ENCODE measurements around the gene RASSF5.
"Not testable (repeated sequence)": the region's sequence is repeated elsewhere in the genome, so short reads cannot be mapped to it uniquely, and the experiment has no call there.

RASSF5 gene

DNA sequence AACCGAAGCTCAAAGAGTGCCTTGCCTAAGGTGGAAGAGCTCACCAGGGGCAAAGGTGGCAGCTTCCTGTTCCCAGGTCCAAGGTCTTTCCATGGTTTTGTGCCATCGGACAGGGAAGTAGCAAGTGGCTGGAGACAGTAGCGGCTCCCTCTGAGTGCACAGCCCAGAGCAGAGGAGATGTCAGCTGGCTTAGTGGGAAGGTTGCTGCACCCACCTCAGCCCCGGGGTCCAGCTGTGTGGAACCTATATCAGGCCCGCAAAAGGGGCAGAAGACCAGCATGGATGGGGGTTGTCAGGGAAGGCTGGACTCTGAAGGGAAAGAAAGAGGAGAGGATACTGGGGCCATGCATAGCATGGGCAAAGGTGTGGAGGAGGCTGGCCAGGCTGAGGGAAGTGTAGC is 30.2 kb upstream of the RASSF5 start:
- DNase-seq: no peak

DNA sequence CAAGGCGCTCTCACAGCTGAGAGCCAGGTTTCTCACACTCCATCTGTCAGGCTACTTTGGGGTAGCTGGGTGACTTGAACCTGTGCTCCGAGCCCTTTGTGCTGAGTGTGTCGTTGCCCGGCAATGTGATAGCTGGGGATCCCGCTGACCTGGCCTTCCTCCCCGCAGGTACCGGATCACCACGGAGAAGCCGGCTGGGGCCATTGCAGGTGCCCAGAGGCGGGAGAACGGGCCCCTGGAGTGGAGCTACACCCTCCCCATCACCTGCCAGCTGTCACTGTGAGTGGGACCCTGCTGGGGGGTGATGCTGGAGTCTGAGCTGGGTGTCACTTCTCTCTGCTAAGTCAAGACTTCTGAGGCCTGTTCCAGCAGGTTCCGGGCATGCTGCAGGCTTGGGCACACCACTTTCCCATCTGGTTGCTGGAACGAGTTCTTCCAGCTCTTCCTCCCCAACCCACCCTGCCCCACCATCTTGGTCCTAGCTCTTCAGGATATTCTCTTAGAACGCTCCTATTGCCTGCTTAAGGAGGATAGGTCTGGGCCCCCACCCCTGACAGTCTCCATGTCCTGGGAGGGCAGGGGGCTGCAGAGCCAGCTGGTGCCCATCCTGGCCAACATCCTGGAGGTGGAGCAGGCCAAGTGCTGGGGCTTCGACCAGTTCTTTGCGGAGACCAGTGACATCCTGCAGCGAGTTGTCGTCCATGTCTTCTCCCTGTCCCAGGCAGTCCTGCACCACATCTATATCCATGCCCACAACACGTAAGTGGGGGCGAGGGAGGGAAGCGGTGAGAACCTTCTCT is 29.6 kb upstream of the RASSF5 start:
- no peak for DNase-seq

DNA sequence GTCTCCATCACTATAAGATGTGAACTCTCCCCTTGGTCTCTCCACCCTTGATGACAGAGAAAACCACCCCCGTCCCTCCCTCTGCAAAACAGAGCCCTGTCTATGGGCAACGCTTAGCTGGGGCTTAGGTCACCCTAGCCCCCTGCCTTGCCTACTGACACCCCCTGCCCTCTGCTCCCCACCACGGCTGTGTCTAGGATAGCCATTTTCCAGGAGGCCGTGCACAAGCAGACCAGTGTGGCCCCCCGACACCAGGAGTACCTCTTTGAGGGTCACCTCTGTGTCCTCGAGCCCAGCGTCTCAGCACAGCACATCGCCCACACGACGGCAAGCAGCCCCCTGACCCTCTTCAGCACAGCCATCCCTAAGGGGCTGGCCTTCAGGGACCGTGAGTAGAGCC is 28.6 kb upstream of the RASSF5 start:
- no peak for DNase-seq

DNA sequence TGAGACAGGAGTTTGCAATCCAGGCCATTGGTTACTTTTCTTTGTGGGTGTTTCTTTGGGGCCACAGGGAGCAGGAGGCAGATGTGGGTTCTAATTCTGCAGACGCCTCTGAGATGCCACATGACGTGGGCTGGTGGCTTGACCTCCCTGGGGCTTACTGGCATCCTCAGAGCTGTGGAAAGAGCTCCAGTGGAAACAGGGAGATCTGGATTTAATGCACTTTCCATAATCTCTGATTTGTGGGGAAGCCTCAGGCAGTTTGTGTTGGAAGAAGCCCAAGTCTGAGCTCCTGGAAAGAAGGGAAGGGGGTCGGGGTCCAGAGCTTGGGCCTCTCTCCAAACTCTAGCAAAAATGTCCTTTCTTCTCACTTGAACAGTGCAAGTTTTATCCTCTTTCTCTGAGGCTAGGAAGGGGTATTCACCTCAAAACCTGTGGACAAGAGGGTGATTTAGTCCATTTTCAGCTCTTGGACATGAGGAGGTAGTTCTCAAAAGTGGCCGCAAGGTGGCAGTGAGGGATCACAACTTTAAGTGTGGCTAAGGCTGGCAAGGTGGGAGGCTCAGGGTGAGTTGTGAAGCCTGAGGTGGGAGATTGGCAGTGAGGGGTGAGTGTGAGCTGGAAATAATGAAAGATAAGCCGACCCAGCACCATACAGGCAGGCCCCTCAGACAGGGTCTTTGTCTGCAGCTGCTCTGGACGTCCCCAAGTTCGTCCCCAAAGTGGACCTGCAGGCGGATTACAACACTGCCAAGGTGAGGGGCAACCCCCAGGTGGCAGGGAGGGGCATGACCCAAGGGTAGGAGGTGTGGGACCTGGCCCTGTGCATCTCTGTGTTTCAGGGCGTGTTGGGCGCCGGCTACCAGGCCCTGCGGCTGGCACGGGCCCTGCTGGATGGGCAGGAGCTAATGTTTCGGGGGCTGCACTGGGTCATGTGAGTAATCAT is 27.9 kb upstream of the RASSF5 start:
- DNase-seq: peak; percentile 86

DNA sequence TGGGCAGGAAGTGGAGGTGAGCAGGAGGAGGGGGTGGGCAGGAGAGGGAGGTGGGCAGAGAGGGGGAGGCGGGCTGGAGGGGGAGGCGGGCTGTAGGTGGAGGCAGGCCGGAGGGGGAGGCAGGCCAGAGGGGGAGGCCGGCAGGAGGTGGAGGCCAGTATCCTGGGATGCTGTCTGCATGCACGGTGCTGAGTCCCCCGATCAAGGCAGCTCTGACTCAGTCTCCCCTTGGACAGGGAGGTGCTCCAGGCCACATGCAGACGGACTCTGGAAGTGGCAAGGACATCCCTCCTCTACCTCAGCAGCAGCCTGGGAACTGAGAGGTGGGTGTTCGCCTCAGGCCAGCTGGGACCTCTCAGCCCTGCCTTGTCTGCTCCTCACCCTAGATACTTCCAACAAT is 27.1 kb upstream of the RASSF5 start:
- no peak for DNase-seq

DNA sequence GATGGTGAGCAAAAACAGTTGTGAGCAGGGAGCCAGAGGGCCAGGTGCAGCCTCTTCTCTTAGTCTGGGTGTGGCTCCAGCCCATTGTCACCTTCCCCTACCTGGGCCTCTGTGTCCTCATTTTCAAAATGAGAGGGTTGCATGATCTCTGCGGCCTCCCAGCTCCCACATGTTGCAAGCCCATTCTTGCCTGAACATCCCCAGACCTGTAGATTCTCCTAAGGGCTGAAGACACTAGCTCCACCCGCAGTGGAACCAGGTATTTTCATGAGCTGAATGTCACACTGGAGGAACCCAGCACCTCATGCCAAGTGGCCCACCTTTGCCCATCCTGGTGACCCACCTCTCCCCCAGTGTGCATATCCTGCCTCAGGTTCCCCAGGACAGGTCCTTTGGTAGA is 24.7 kb upstream of the RASSF5 start:
- no peak for DNase-seq

DNA sequence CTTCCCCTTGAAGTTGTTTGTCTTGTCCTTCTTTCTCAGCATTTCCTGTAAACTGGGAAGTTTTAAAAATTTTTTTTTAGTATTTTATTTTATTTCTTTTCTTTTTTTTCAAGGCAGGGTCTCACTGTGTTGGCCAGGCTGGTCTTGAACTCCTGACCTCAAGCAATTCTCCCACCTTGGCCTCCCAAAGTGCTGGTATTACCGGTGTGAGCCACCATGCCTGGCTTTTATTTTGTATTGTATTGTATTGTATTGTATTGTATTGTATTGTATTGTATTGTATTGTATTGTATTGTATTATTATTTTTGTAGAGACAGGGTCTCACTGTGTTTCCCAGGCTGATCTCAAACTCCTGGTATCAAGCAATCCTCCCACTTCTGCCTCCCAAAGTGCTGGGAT is 23.5 kb upstream of the RASSF5 start:
- DNase-seq: not testable (repeated sequence)

DNA sequence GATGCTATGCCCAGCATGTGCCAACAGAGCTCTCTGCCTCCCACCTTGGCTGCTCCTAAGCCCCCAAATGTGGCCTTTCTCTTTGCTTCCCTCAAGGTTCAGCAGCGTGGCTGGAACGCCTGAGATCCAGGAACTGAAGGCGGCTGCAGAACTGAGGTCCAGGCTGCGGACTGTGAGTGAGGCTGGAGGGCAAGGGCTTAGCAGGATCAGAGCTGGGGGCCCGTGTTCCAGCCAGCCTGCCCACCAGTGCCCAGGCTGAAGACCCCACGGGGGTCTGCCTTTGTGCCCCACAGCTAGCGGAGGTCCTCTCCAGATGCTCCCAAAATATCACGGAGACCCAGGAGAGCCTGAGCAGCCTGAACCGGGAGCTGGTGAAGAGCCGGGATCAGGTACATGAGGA is 22.4 kb upstream of the RASSF5 start:
- DNase-seq: no peak

DNA sequence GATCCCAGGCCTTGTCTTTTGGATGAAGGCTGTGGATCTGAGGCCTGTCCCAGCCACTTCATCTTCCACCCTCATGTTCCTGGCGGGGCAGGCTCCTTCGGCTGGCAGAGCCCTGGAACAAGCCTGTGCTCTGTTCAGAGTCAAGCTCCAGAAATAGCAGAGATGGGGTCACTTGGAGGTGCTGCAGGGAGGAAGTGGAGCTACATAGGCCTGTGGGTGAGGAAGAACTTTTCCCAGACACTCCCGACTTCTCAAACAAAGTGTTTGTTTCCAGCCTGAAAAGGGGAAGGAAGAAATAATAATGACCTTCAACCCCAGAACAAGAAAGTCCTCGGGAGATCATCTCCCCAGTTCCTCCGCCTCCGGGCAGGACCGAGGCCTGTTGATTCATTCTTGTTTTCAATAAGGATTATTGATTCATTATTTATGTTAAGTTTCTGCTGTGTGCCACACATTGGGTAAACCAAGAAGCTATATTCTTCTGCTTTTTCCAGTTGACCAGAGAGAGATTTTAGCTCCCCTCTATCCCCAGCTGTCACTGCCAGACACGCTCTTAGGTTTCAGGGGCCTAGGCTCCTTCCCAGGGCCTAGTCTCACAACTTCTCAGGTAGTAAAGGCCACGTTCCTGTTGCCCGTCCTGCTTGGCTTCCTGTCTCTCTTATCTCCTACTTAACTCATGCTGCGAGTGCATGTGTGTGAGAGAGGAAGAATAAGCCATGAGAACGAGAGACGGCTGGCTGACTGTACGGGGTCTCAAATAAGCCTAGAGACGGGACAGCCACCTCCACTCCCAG is 20.1 kb upstream of the RASSF5 start:
- DNase-seq: no peak

DNA sequence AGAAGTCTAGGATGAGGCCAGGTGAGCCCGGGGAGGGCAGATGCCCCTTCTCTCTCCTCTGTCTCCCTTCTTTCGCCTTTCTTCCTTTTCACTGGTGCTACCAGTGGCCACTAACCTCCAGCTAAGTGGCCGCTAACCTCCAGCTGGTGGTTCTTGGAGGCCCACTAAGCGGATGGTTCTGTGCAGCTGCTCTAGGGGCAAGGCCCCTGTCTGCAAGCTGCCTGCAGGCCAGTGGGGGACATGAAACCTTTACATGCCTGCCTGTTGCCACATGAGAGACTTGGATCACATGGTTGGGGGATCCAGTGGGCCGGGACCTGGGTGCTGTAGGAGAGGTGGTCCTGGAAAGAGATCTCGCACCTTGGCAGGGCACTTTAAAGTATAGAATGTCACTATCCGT is 19.4 kb upstream of the RASSF5 start:
- no peak for DNase-seq

DNA sequence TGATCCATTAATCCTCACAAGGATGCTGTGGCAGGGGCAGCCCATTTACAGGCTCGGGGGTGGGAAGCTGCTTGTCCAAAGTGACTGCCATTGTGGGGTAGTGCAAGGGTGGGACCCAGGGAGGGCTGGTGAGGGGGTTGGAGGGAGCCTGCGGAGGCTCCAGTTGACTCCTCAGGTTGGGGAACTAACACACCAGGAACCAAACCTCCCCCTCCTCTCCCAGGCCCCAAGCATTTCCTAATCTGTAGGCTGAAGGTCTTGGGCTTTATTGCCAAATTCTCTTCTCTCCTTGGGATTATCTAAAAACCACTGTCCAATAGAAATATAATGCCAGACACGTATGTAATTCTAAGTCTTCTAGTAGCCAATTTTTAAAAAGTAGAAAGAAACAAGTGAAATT is 18.9 kb upstream of the RASSF5 start:
- DNase-seq: no peak

DNA sequence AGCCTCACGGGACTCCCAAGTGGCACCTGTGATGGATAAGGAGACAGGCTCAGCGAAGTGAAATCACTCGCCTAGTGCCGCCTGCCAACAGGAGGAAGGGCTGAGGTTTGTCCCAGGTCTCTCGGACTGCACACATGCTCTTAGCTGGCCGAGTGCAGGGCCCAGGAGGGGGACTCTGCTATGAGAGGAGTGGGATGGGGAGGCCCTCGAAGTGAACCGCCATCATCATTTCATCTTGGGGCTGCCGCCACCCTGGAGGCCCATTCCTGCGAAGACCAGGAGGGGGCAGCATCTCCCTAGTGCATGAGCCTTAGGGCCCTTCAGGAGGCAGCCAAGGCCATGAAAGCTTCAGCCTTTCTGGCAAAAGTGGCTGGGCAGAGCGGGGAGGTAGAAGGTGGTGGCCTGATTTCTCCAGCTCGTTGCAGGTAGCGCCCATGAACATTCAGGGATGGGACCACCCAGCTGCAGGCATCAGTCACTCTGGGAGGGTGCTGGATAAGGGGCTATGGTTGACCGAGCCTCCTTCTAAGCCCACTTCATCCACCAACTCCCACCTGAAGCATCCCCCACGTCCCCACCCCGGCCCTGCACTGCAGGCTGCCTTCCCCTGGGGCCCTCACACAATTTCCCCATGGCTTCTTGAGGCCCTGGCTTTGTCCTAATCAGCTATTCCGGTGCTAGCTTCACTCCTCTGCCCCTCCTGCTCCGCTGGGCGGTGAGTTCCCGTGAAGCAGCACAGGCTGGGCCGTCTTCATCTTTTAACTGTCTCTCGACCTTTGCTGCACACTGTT is 17.2 kb upstream of the RASSF5 start:
- DNase-seq: peak; percentile 89

DNA sequence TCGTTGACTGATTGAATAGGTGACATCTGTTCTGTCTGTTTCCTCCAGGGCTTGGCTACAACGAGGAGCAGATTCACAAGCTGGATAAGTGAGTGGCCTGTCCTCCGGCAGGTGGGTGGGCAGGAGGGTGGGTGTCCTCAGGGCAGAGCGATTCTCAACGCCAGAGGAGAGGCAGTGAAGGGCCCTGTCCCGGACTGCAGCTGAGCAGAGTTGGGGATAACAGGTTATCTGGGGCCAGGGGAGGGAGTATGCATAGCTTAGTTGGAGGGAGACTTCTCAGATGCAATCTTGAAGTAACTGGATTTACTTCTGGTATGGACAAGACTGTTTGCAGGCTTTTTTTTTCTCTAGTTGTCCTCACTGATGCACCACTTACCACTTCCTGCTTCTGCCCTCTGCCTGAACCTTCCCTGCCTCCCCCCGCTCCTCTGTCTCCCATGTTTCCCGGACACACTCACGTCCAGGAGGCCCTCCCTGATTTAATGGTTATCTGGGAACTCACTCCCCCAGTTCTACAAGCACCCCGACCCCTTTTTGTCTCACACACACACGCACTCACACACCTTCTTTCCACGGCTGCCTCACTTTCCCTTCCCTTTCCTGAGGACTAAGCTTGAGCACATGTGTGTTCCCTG is 16.4 kb upstream of the RASSF5 start:
- no peak for DNase-seq

DNA sequence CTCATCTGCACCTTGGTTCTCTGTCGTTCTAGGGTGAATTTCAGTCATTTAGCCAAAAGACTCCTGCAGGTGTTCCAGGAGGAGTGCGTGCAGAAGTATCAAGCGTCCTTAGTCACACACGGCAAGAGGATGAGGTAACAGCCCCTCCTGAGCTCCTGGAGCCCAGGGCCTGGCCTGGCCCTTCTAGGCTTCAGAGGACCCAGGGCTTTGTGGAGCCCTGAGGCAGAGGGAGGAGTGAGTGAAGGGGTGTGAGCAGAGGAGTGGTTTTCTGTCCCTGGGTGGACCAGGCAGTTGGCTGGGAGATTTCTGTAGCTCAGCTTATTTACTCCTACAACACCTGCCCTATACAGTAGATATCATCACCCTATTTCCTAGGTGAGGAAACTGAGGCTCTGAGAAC is 15.7 kb upstream of the RASSF5 start:
- DNase-seq: no peak

DNA sequence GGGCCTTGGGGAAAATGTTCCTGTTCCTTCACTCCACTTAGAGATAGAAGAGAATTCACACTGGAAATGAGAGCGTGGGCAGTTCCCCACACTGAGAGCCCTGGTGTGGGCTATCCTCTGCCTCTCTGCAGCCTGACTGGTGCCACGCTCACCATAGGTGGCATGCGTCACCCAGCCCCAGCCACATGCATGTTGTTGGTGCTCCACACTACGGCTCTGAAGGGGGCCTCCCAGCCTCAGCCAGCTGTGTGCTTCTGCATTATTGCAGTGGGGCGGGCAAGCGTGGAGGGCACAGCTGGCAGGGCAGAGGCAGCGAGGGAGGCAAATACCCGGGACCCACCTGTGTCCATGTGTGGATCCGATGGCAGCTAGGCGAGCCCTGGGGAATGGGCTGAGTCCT is 14.7 kb upstream of the RASSF5 start:
- DNase-seq: no peak

DNA sequence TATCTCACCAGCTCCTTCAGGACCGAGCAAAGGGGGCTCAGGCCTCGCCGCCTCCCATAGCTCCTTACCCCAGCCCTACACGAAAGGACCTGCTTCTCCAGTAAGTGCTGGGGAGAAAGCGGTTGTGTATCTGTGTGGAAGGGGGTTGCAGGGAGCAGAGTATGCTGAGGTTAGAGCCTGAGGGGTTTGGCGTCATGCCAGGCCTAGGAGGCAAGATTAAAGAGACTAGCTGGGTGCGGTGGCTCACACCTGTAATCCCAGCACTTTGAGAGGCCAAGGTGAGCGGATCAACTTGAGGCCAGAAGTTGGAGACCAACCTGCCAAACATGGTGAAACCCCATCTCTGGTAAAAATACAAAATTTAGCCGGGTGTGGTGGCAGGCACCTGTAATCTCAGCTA is 14.1 kb upstream of the RASSF5 start:
- no peak for DNase-seq

DNA sequence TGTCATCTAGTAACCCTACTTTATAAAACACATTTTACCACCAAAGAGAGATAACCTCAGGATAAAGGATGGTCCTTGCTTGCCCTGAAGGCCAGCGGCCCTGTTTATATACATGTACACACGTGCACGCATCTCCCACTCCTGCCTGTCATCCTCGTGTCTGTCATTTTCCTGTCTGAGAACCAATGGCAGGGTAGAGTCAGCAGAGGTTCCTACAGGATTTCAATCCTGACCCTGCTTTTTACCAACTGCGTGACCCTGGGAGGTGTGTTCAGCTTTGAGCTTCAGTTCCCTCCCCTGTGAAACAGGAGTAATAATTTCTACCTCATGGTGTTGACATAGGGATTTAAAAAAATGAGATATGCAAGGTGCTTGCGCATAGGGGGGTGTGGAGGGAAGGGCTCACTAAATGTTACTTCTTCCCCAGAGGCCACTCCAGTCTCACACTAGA is 12.3 kb upstream of the RASSF5 start:
- no peak for DNase-seq

DNA sequence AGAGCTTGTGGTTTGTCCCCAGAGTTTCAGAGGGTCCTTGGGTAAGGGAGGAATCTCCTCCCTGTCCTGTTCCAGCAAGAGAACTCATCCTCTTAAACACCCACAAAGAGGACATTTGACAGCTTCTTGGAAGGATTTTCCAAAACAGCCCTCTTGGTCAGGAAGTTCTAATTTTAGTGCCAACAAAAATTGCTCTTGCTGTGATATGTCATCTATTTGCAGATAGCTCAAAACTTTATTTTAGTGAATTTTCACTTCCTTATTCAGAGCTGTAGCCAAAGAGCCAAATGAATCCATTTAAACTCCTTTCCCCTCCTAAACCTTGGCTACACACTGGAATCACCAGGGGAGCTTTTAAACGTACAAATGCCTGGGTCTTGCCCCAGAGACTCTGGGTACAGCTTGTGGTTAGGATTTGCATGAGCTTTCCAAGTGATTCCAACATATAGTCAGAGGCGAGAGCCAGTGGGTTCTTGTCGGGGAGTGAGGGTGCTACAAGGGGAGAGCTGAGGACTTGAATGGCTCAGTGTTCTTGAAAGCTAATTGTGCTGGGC is 11.8 kb upstream of the RASSF5 start:
- no peak for DNase-seq

DNA sequence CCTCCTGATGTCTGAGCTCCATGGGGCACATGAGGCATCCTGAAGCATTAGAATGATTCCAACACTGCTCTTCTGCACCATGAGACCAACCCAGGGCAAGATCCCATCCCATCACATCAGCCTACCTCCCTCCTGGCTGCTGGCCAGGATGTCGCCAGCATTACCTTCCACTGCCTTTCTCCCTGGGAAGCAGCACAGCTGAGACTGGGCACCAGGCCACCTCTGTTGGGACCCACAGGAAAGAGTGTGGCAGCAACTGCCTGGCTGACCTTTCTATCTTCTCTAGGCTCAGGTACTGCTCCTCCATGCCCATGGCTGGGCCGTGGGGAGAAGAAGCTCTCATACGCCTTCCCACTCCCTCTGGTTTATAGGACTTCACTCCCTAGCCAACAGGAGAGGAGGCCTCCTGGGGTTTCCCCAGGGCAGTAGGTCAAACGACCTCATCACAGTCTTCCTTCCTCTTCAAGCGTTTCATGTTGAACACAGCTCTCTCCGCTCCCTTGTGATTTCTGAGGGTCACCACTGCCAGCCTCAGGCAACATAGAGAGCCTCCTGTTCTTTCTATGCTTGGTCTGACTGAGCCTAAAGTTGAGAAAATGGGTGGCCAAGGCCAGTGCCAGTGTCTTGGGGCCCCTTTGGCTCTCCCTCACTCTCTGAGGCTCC is 11.1 kb upstream of the RASSF5 start:
- DNase-seq: no peak

DNA sequence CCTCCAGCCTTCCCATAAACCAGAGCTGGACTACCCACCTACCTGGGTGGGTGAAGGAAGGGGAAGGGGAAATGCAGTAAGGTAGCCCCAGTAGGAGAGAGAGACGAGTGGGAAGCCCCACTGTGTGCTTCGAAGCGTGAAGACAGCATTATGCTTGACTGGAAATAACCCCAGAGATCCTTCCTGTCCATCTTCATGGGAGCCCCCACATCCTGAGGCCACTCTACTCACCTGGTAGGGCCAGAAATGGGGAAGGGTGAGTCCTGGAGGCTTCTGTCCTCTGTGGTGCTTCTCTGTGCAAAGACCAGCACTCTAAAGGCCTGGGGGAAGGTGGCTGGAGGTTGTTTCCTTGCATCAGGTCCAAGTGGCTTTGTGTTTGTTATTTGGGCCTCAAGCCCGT is 10.0 kb upstream of the RASSF5 start:
- no peak for DNase-seq

DNA sequence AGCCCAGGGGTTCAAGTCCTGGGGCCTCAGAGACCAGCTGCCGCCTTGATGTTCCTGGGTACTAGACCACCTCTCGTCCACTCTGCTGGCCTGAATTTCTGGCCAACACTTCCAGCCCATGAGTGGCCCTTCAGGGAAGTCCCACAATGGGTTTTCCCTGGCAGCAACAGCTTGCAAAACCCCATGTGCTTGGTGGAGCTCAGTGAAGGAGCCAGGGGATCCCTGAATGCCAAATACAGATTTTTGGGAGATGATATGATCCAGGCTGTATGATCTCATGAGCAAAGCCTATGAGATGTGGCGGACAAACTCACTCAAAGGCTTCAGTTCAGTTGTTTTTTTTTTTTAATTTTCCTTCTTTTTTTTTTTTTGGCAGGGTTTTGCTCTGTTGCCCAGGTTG is 9.6 kb upstream of the RASSF5 start:
- no peak for DNase-seq
